OCI-LY3 (cell line): Measurements from ENCODE around the gene KCND2.

ENCODE experiments used
- H2AFZ ChIP-seq: fragments of 200-600, 300-600 bp; shearing (Covaris generic); 2 replicates; pipeline ENCODE4 v1.6.0; 2014; ENCODE audit warnings: antibody characterized with exemption, low read depth, low read length
- H3K27ac ChIP-seq: fragments of 200-600, 300-600 bp; sonication (generic); 2 replicates; pipeline ENCODE4 v1.5.1; 2014; ENCODE audit warnings: mild to moderate bottlenecking, low read length, moderate library complexity, mixed read lengths
- H3K27me3 ChIP-seq: fragments of 200-600, 300-600 bp; sonication (generic); 2 replicates; pipeline ENCODE4 v1.6.1; 2014; ENCODE audit warnings: low read depth, low read length, mixed read lengths
- H3K36me3 ChIP-seq: fragments of 200-600, 300-600 bp; sonication (generic); replicated peaks from 2 replicates; pipeline ENCODE3; 2014; ENCODE audit warnings: low read depth, low read length, mixed read lengths
- H3K4me1 ChIP-seq: fragments of 300-600, 200-600 bp; sonication (generic); 2 replicates; pipeline ENCODE4 v1.6.1; 2014; ENCODE audit warnings: low read length, mixed read lengths
- H3K4me2 ChIP-seq: fragments of 200-600, 300-600 bp; sonication (generic); 2 replicates; pipeline ENCODE4 v1.6.1; 2014; ENCODE audit warnings: low read length, mixed read lengths
- H3K4me3 ChIP-seq: fragments of 300-600, 200-600 bp; sonication (generic); 2 replicates; pipeline ENCODE4 v1.5.1; 2014; ENCODE audit warnings: antibody characterized with exemption, mild to moderate bottlenecking, low read length, moderate library complexity
- H3K79me2 ChIP-seq: fragments of 300-600, 200-600 bp; shearing (Covaris generic); 2 replicates; pipeline ENCODE4 v1.6.1; 2014; ENCODE audit warnings: mild to moderate bottlenecking, low read length, mixed read lengths
- H3K9ac ChIP-seq: fragments of 300-600, 200-600 bp; shearing (Covaris generic); 2 replicates; pipeline ENCODE4 v1.6.0; 2014; ENCODE audit warnings: mild to moderate bottlenecking, low read length, moderate library complexity
- H3K9me3 ChIP-seq: fragments of 200-600, 300-600 bp; shearing (Covaris generic); 2 replicates; pipeline ENCODE4 v1.6.1; 2014; ENCODE audit warnings: low read length, mixed read lengths; ENCODE audit not compliant: insufficient read depth
- H4K20me1 ChIP-seq: fragments of 200-600, 300-600 bp; sonication (generic); 2 replicates; pipeline ENCODE4 v1.6.1; 2016; ENCODE audit warnings: low read length, mixed read lengths; ENCODE audit not compliant: insufficient read depth
- CTCF ChIP-seq: fragments of 200-600, 300-600 bp; sonication (generic); IDR thresholded peaks from 2 replicates; pipeline ENCODE4 v1.5.1; 2014; ENCODE audit warnings: antibody characterized with exemption, low read length, low read depth
- EZH2phosphoT487 ChIP-seq: fragments of 200-600 bp; shearing (Covaris generic); IDR thresholded peaks from 2 replicates; pipeline ENCODE4 v1.6.1; 2018; ENCODE audit warnings: antibody characterized with exemption, mixed run types, low read depth

KCND2 gene

GRCh38 chr7:120303105-120303504 is 30.1 kb downstream of the KCND2 start:
- Histone ChIP-seq H3K4me3 (no peak overlapping the region), H3K4me1 (peaks cover 10% of the 10 kb centered on the region), H3K9me3 (no peaks in the 10 kb centered on the region), H4K20me1 (no peaks in the 10 kb centered on the region), H3K36me3 (no peaks in the 10 kb centered on the region), H3K27ac (no peak overlapping the region), H2AFZ (no peak overlapping the region), H3K27me3 (no peaks in the 10 kb centered on the region), H3K9ac (no peak overlapping the region), H3K79me2 (no peaks in the 10 kb centered on the region), H3K4me2 (no peak overlapping the region)
- TF ChIP-seq CTCF (no peak), EZH2phosphoT487 (no peak)

GRCh38 chr7:120304674-120305073 is 31.7 kb downstream of the KCND2 start:
- Histone ChIP-seq H2AFZ (no peak overlapping the region; the same call in 1 of the 2 replicates), H3K4me1 (0 out of 2 replicates have a peak, but pooled peaks cover 3% of the 10 kb centered on the region), H3K4me3 (no peak overlapping the region), H3K36me3 (no peaks in the 10 kb centered on the region), H3K27ac (no peak overlapping the region), H3K4me2 (no peak overlapping the region), H3K27me3 (no peaks in the 10 kb centered on the region), H3K9ac (no peak overlapping the region), H3K79me2 (no peaks in the 10 kb centered on the region), H4K20me1 (no peaks in the 10 kb centered on the region), H3K9me3 (no peaks in the 10 kb centered on the region)
- no peak for TF ChIP-seq CTCF
- no peak for TF ChIP-seq EZH2phosphoT487

- H3K27me3 ChIP-seq, result no peaks in the 10 kb centered on the region
- H4K20me1 ChIP-seq, result no peaks in the 10 kb centered on the region
- no peak overlapping the region for H3K4me3 ChIP-seq
- no peak overlapping the region for H2AFZ ChIP-seq
- no peak overlapping the region for H3K27ac ChIP-seq
- H3K9me3 ChIP-seq, result no peaks in the 10 kb centered on the region
- no peaks in the 10 kb centered on the region for H3K36me3 ChIP-seq
- H3K4me1 ChIP-seq, result 0 out of 2 replicates have a peak, but pooled peaks cover 3% of the 10 kb centered on the region
- no peak overlapping the region for H3K4me2 ChIP-seq
- no peak for TF ChIP-seq EZH2phosphoT487
- no peak for TF ChIP-seq CTCF
- H3K9ac ChIP-seq, result no peak overlapping the region
- no peaks in the 10 kb centered on the region for H3K79me2 ChIP-seq
These were observed 35.1 kb downstream of the KCND2 start for GRCh38 chr7:120307991-120308545.

GRCh38 chr7:120311028-120311788 is 38.2 kb downstream of the KCND2 start:
- Histone ChIP-seq H4K20me1 (no peaks in the 10 kb centered on the region), H3K27me3 (no peaks in the 10 kb centered on the region), H3K9me3 (no peaks in the 10 kb centered on the region), H3K36me3 (no peaks in the 10 kb centered on the region), H3K4me2 (no peak overlapping the region), H2AFZ (no peak overlapping the region), H3K4me3 (no peak overlapping the region), H3K79me2 (no peaks in the 10 kb centered on the region), H3K4me1 (no peaks in the 10 kb centered on the region), H3K27ac (no peak overlapping the region), H3K9ac (no peak overlapping the region)
- TF ChIP-seq EZH2phosphoT487 (no peak), CTCF (no peak)
